Sigmoid colon (tissue), 4 donors: Measurements from ENCODE around the gene HAND1.

Experiments used
- EP300 ChIP-seq, 4 donors: sonication (generic); formaldehyde crosslinking; IDR thresholded peaks; one replicate each; pipeline ENCODE4 v1.6.1; 2017; ENCODE audit warnings: antibody characterized with exemption in 4 of 4
- POLR2A ChIP-seq, 2 donors: fragments of 450-650 bp; IDR thresholded peaks; one replicate each; pipeline ENCODE4 v1.6.1; 2016; ENCODE audit warnings: antibody characterized with exemption in 2 of 2, mild to moderate bottlenecking in 2 of 2, moderate library complexity in 2 of 2
- POLR2AphosphoS5 ChIP-seq, 4 donors: sonication (generic); formaldehyde crosslinking; IDR thresholded peaks; one replicate each; pipeline ENCODE4 v1.6.1; 2017; ENCODE audit warnings: antibody characterized with exemption in 4 of 4
- TF ChIP-seq, protein P1 (sequence below), 4 experiments: fragments of 450-650 bp in 3 of 4; fragments of 200-600 bp in 1 of 4; IDR thresholded peaks; one replicate each; pipeline ENCODE4 v1.5.1; 2016 to 2019; ENCODE audit warnings: antibody characterized with exemption in 4 of 4, mild to moderate bottlenecking in 3 of 4, moderate library complexity in 2 of 4

DNA sequence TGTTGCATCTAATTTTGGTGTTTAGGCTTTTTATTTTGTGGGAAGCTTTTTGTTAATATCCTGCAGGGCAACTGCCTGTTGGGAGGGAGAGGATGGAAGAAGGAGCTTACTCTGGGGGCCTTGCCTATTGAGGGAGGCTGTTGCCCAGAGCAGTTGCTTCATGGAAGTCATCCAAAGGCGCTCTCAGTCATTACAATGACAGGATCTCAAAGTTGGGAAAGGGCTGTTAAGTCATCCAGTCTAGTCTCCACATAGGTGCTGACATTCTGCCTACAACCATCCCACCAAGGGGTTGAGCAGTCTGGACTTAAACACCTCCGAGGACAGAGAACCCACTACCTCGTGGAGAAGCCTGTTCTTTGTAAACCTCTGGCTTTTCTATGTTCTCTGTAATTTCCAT is 19.0 kb downstream of the HAND1 start:
- TF ChIP-seq, protein P1, sequence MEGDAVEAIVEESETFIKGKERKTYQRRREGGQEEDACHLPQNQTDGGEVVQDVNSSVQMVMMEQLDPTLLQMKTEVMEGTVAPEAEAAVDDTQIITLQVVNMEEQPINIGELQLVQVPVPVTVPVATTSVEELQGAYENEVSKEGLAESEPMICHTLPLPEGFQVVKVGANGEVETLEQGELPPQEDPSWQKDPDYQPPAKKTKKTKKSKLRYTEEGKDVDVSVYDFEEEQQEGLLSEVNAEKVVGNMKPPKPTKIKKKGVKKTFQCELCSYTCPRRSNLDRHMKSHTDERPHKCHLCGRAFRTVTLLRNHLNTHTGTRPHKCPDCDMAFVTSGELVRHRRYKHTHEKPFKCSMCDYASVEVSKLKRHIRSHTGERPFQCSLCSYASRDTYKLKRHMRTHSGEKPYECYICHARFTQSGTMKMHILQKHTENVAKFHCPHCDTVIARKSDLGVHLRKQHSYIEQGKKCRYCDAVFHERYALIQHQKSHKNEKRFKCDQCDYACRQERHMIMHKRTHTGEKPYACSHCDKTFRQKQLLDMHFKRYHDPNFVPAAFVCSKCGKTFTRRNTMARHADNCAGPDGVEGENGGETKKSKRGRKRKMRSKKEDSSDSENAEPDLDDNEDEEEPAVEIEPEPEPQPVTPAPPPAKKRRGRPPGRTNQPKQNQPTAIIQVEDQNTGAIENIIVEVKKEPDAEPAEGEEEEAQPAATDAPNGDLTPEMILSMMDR (IDR thresholded peaks at IDR 0.05), result no peak
- TF ChIP-seq POLR2A (IDR thresholded peaks at IDR 0.05) (no peak), POLR2AphosphoS5 (IDR thresholded peaks at IDR 0.05) (no peak), EP300 (IDR thresholded peaks at IDR 0.05) (no peak)
